Measurements from ENCODE around the gene VENTX.

VENTX gene

GRCh38 chr10:133237241-133237587, 441 bp upstream of the VENTX start:
- H3K27ac ChIP-seq (ENCODE audit: low read depth, low read length, severe bottlenecking), result no peak overlapping the region
- no peaks in the 10 kb centered on the region for H3K36me3 ChIP-seq (ENCODE audit: control insufficient read depth, insufficient read depth, low read length)
- peak overlapping the region; percentile 28 for H3K4me3 ChIP-seq (ENCODE audit: extremely low read depth, insufficient read depth, low read length, poor library complexity, severe bottlenecking)
- peaks cover 17% of the 10 kb centered on the region for H3K4me1 ChIP-seq (ENCODE audit: control insufficient read depth, insufficient read depth, low read length, poor library complexity, severe bottlenecking)
- H3K9me3 ChIP-seq (ENCODE audit: control insufficient read depth, low read length), result no peaks in the 10 kb centered on the region
- 1 to 2% methylated on average over 26 to 31 of the region's 32 CpGs for WGBS, 2 experiments (ENCODE audit: insufficient coverage in 2 of 2)

GRCh38 chr10:133238466-133238804, 780 bp downstream of the VENTX start:
- Histone ChIP-seq H3K4me3 (ENCODE audit: extremely low read depth, insufficient read depth, low read length, poor library complexity, severe bottlenecking) (peak overlapping the region; percentile 16), H3K36me3 (ENCODE audit: control insufficient read depth, insufficient read depth, low read length) (no peaks in the 10 kb centered on the region), H3K9me3 (ENCODE audit: control insufficient read depth, low read length) (no peaks in the 10 kb centered on the region), H3K27ac (ENCODE audit: low read depth, low read length, severe bottlenecking) (no peak overlapping the region), H3K4me1 (ENCODE audit: control insufficient read depth, insufficient read depth, low read length, poor library complexity, severe bottlenecking) (peaks cover 15% of the 10 kb centered on the region)
- 4 to 7% methylated on average over 10 to 14 of the region's 15 CpGs for WGBS, 2 experiments (ENCODE audit: insufficient coverage in 2 of 2)

- Histone ChIP-seq H3K4me1 (ENCODE audit: control insufficient read depth, insufficient read depth, low read length, poor library complexity, severe bottlenecking) (peaks cover 15% of the 10 kb centered on the region), H3K9me3 (ENCODE audit: control insufficient read depth, low read length) (no peaks in the 10 kb centered on the region), H3K4me3 (ENCODE audit: extremely low read depth, insufficient read depth, low read length, poor library complexity, severe bottlenecking) (no peak overlapping the region), H3K27ac (ENCODE audit: low read depth, low read length, severe bottlenecking) (no peak overlapping the region), H3K36me3 (ENCODE audit: control insufficient read depth, insufficient read depth, low read length) (no peaks in the 10 kb centered on the region)
- WGBS, 2 experiments (ENCODE audit: insufficient coverage in 2 of 2), result 89 to 95% methylated on average over 6 to 12 of the region's 15 CpGs
Observed at GRCh38 chr10:133239990-133240389, 2.3 kb downstream of the VENTX start.

- Histone ChIP-seq H3K4me1 (ENCODE audit: control insufficient read depth, insufficient read depth, low read length, poor library complexity, severe bottlenecking) (peaks cover 18% of the 10 kb centered on the region), H3K27ac (ENCODE audit: low read depth, low read length, severe bottlenecking) (no peak overlapping the region), H3K36me3 (ENCODE audit: control insufficient read depth, insufficient read depth, low read length) (no peaks in the 10 kb centered on the region), H3K9me3 (ENCODE audit: control insufficient read depth, low read length) (no peaks in the 10 kb centered on the region), H3K4me3 (ENCODE audit: extremely low read depth, insufficient read depth, low read length, poor library complexity, severe bottlenecking) (no peak overlapping the region)
- 94% methylated on average over 24 to 25 of the region's 25 CpGs for WGBS, 2 experiments (ENCODE audit: insufficient coverage in 2 of 2)
Observed at GRCh38 chr10:133241501-133242205, 4.0 kb downstream of the VENTX start.

- H3K27ac ChIP-seq (ENCODE audit: low read depth, low read length, severe bottlenecking), result no peak overlapping the region
Observed at GRCh38 chr10:133242611-133243356, 5.1 kb downstream of the VENTX start.

GRCh38 chr10:133243593-133243992, 5.9 kb downstream of the VENTX start:
- 91 to 93% methylated on average over 12 to 14 of the region's 14 CpGs for WGBS, 2 experiments (ENCODE audit: insufficient coverage in 2 of 2)
- Histone ChIP-seq H3K4me1 (ENCODE audit: control insufficient read depth, insufficient read depth, low read length, poor library complexity, severe bottlenecking) (peaks cover 9% of the 10 kb centered on the region), H3K27ac (ENCODE audit: low read depth, low read length, severe bottlenecking) (no peak overlapping the region), H3K36me3 (ENCODE audit: control insufficient read depth, insufficient read depth, low read length) (no peaks in the 10 kb centered on the region), H3K4me3 (ENCODE audit: extremely low read depth, insufficient read depth, low read length, poor library complexity, severe bottlenecking) (no peak overlapping the region), H3K9me3 (ENCODE audit: control insufficient read depth, low read length) (no peaks in the 10 kb centered on the region)

More at GRCh38 chr10:133242611-133243356, 5.1 kb downstream of the VENTX start:
- Histone ChIP-seq H3K9me3 (ENCODE audit: control insufficient read depth, low read length) (no peaks in the 10 kb centered on the region), H3K4me1 (ENCODE audit: control insufficient read depth, insufficient read depth, low read length, poor library complexity, severe bottlenecking) (peaks cover 12% of the 10 kb centered on the region), H3K36me3 (ENCODE audit: control insufficient read depth, insufficient read depth, low read length) (no peaks in the 10 kb centered on the region), H3K4me3 (ENCODE audit: extremely low read depth, insufficient read depth, low read length, poor library complexity, severe bottlenecking) (no peak overlapping the region)
- WGBS, 2 experiments (ENCODE audit: insufficient coverage in 2 of 2), result 92 to 93% methylated on average over 26 to 27 of the region's 27 CpGs

GRCh38 chr10:133245439-133246235, 8.0 kb downstream of the VENTX start:
- no peaks in the 10 kb centered on the region for H3K36me3 ChIP-seq (ENCODE audit: control insufficient read depth, insufficient read depth, low read length)

GRCh38 chr10:133246236-133246626, 8.6 kb downstream of the VENTX start:
- WGBS, 2 experiments (ENCODE audit: insufficient coverage in 2 of 2), result 82 to 87% methylated on average over 6 to 12 of the region's 12 CpGs
- Histone ChIP-seq H3K9me3 (ENCODE audit: control insufficient read depth, low read length) (no peaks in the 10 kb centered on the region), H3K4me1 (ENCODE audit: control insufficient read depth, insufficient read depth, low read length, poor library complexity, severe bottlenecking) (peaks cover 9% of the 10 kb centered on the region), H3K27ac (ENCODE audit: low read depth, low read length, severe bottlenecking) (no peak overlapping the region), H3K4me3 (ENCODE audit: extremely low read depth, insufficient read depth, low read length, poor library complexity, severe bottlenecking) (no peak overlapping the region), H3K36me3 (ENCODE audit: control insufficient read depth, insufficient read depth, low read length) (no peaks in the 10 kb centered on the region)

More at GRCh38 chr10:133245439-133246235, 8.0 kb downstream of the VENTX start:
- H3K4me3 ChIP-seq (ENCODE audit: extremely low read depth, insufficient read depth, low read length, poor library complexity, severe bottlenecking), result no peak overlapping the region
- 74 to 76% methylated on average over 20 to 25 of the region's 33 CpGs for WGBS, 2 experiments (ENCODE audit: insufficient coverage in 2 of 2)
- H3K4me1 ChIP-seq (ENCODE audit: control insufficient read depth, insufficient read depth, low read length, poor library complexity, severe bottlenecking), result peaks cover 9% of the 10 kb centered on the region
- H3K27ac ChIP-seq (ENCODE audit: low read depth, low read length, severe bottlenecking), result no peak overlapping the region
- no peaks in the 10 kb centered on the region for H3K9me3 ChIP-seq (ENCODE audit: control insufficient read depth, low read length)

- Histone ChIP-seq H3K36me3 (ENCODE audit: control insufficient read depth, insufficient read depth, low read length) (no peaks in the 10 kb centered on the region), H3K27ac (ENCODE audit: low read depth, low read length, severe bottlenecking) (no peak overlapping the region), H3K4me3 (ENCODE audit: extremely low read depth, insufficient read depth, low read length, poor library complexity, severe bottlenecking) (no peak overlapping the region), H3K9me3 (ENCODE audit: control insufficient read depth, low read length) (no peaks in the 10 kb centered on the region), H3K4me1 (ENCODE audit: control insufficient read depth, insufficient read depth, low read length, poor library complexity, severe bottlenecking) (peaks cover 9% of the 10 kb centered on the region)
- 85 to 89% methylated on average over 31 to 33 of the region's 36 CpGs for WGBS, 2 experiments (ENCODE audit: insufficient coverage in 2 of 2)
Observed at GRCh38 chr10:133247681-133248333, 10.2 kb downstream of the VENTX start.

- no peaks in the 10 kb centered on the region for H3K9me3 ChIP-seq (ENCODE audit: control insufficient read depth, low read length)
- no peak overlapping the region for H3K4me3 ChIP-seq (ENCODE audit: extremely low read depth, insufficient read depth, low read length, poor library complexity, severe bottlenecking)
- H3K4me1 ChIP-seq (ENCODE audit: control insufficient read depth, insufficient read depth, low read length, poor library complexity, severe bottlenecking), result peaks cover 9% of the 10 kb centered on the region
- 96 to 99% methylated on average over 11 to 12 of the region's 12 CpGs for whole genome bisulfite sequencing, 2 experiments (ENCODE audit: insufficient coverage in 2 of 2)
- H3K36me3 ChIP-seq (ENCODE audit: control insufficient read depth, insufficient read depth, low read length), result no peaks in the 10 kb centered on the region
- H3K27ac ChIP-seq (ENCODE audit: low read depth, low read length, severe bottlenecking), result no peak overlapping the region
Observed at GRCh38 chr10:133248334-133248715, 10.7 kb downstream of the VENTX start.
